ENCODE measurements around the gene RAC2.
"Not testable (repeated sequence)": the region's sequence is repeated elsewhere in the genome, so short reads cannot be mapped to it uniquely, and the experiment has no call there.

The RAC2 gene

GRCh38 chr22:37254209-37254866, 10.3 kb upstream of the RAC2 start:
- no peak overlapping the region for H3K27ac ChIP-seq
- no peaks in the 10 kb centered on the region for H3K36me3 ChIP-seq (ENCODE audit: insufficient read depth)
- TF ChIP-seq CTCF (conservative IDR thresholded peaks at IDR 0.05; ENCODE audit: low read depth, low read length) = no peak
- no peaks in the 10 kb centered on the region for H3K79me2 ChIP-seq (ENCODE audit: insufficient read depth, low read depth)
- no peak overlapping the region for H2AFZ ChIP-seq (ENCODE audit: low read depth)
- H3K4me2 ChIP-seq = no peak overlapping the region
- H4K20me1 ChIP-seq (ENCODE audit: insufficient read depth) = no peaks in the 10 kb centered on the region
- H3K27me3 ChIP-seq (ENCODE audit: insufficient read depth, low read depth) = no peaks in the 10 kb centered on the region
- no peak overlapping the region for H3K9ac ChIP-seq
- H3K4me1 ChIP-seq (ENCODE audit: low read depth, poor library complexity, severe bottlenecking) = peaks cover 15% of the 10 kb centered on the region
- H3K4me3 ChIP-seq (IDR thresholded peaks at IDR 0.05; ENCODE audit: insufficient read depth, low read depth, low read length) = no peak overlapping the region

- no peak overlapping the region for H2AFZ ChIP-seq (ENCODE audit: low read depth)
- no peak overlapping the region for H3K4me2 ChIP-seq
- H3K9ac ChIP-seq = no peak overlapping the region
- H3K4me3 ChIP-seq (IDR thresholded peaks at IDR 0.05; ENCODE audit: insufficient read depth, low read depth, low read length) = no peak overlapping the region
- H3K27me3 ChIP-seq (ENCODE audit: insufficient read depth, low read depth) = no peaks in the 10 kb centered on the region
- H4K20me1 ChIP-seq (ENCODE audit: insufficient read depth) = no peaks in the 10 kb centered on the region
- no peak for TF ChIP-seq CTCF (conservative IDR thresholded peaks at IDR 0.05; ENCODE audit: low read depth, low read length)
- H3K27ac ChIP-seq = no peak overlapping the region
- H3K36me3 ChIP-seq (ENCODE audit: insufficient read depth) = no peaks in the 10 kb centered on the region
- H3K79me2 ChIP-seq (ENCODE audit: insufficient read depth, low read depth) = no peaks in the 10 kb centered on the region
- H3K4me1 ChIP-seq (ENCODE audit: low read depth, poor library complexity, severe bottlenecking) = peaks cover 15% of the 10 kb centered on the region
Observed at GRCh38 chr22:37253126-37253660, 9.1 kb upstream of the RAC2 start.

GRCh38 chr22:37251836-37252235, 7.8 kb upstream of the RAC2 start:
- not testable (repeated sequence) for H3K9ac ChIP-seq; H3K27ac ChIP-seq; H3K36me3 ChIP-seq (ENCODE audit: insufficient read depth); H3K4me2 ChIP-seq; H2AFZ ChIP-seq (ENCODE audit: low read depth); H3K4me3 ChIP-seq (IDR thresholded peaks at IDR 0.05; ENCODE audit: insufficient read depth, low read depth, low read length); H3K79me2 ChIP-seq (ENCODE audit: insufficient read depth, low read depth); H4K20me1 ChIP-seq (ENCODE audit: insufficient read depth); H3K27me3 ChIP-seq (ENCODE audit: insufficient read depth, low read depth)
- H3K4me1 ChIP-seq (ENCODE audit: low read depth, poor library complexity, severe bottlenecking) = peaks cover 15% of the 10 kb centered on the region

- H3K4me3 ChIP-seq (IDR thresholded peaks at IDR 0.05; ENCODE audit: insufficient read depth, low read depth, low read length) = no peak overlapping the region
- H3K36me3 ChIP-seq (ENCODE audit: insufficient read depth) = no peaks in the 10 kb centered on the region
- H3K4me1 ChIP-seq (ENCODE audit: low read depth, poor library complexity, severe bottlenecking) = peaks cover 16% of the 10 kb centered on the region
- TF ChIP-seq CTCF (conservative IDR thresholded peaks at IDR 0.05; ENCODE audit: low read depth, low read length) = no peak
- no peak overlapping the region for H2AFZ ChIP-seq (ENCODE audit: low read depth)
- H3K27me3 ChIP-seq (ENCODE audit: insufficient read depth, low read depth) = no peaks in the 10 kb centered on the region
- no peaks in the 10 kb centered on the region for H3K79me2 ChIP-seq (ENCODE audit: insufficient read depth, low read depth)
- no peak overlapping the region for H3K4me2 ChIP-seq
- H3K27ac ChIP-seq = no peak overlapping the region
- no peak overlapping the region for H3K9ac ChIP-seq
- no peaks in the 10 kb centered on the region for H4K20me1 ChIP-seq (ENCODE audit: insufficient read depth)
Observed at GRCh38 chr22:37249986-37250385, 5.9 kb upstream of the RAC2 start.

GRCh38 chr22:37248251-37248650, 4.2 kb upstream of the RAC2 start:
- no peak overlapping the region for H3K27ac ChIP-seq
- H3K4me2 ChIP-seq = no peak overlapping the region
- H3K27me3 ChIP-seq (ENCODE audit: insufficient read depth, low read depth) = no peaks in the 10 kb centered on the region
- peaks cover 24% of the 10 kb centered on the region for H3K4me1 ChIP-seq (ENCODE audit: low read depth, poor library complexity, severe bottlenecking)
- H2AFZ ChIP-seq (ENCODE audit: low read depth) = no peak overlapping the region
- no peak overlapping the region for H3K9ac ChIP-seq
- no peak overlapping the region for H3K4me3 ChIP-seq (IDR thresholded peaks at IDR 0.05; ENCODE audit: insufficient read depth, low read depth, low read length)
- no peak for TF ChIP-seq CTCF (conservative IDR thresholded peaks at IDR 0.05; ENCODE audit: low read depth, low read length)
- no peaks in the 10 kb centered on the region for H4K20me1 ChIP-seq (ENCODE audit: insufficient read depth)
- H3K36me3 ChIP-seq (ENCODE audit: insufficient read depth) = no peaks in the 10 kb centered on the region
- H3K79me2 ChIP-seq (ENCODE audit: insufficient read depth, low read depth) = peaks cover 8% of the 10 kb centered on the region

Measured in KMS-11 (cell line).